ENCODE data around the gene OGT.

The OGT gene

GRCh38 chrX:71619193-71619592 lies 86.3 kb downstream of the OGT start:
- no peak for TF ChIP-seq CTCF (conservative IDR thresholded peaks at IDR 0.05; ENCODE audit: low read depth)
- POLR2A ChIA-PET (ENCODE audit: low non-redundant PET): no interaction called here
- H3K27ac ChIP-seq: no peak overlapping the region
- DNase-seq (ENCODE audit: low spot score): no peak
- CTCF ChIA-PET: no interaction called here

DNA sequence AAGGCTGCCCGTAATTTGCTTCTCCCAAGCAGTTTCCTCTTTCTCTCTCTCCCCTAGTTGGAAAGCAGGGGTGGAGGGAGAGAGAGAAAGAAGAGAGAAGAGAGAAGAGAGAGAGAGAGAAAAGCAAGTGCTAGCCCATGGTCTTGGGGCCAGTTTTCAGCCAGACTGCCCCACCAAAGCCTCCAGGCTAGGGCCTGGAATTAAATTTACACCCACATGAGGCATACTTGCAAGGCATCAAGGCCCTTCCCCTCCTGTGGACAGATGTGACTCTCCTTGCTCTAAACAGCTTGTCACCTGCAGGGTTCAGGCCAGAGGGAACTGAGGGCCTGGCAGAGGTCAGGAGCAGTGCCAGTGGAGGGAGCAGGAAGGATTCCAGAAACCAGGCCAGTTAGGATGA lies 87.1 kb downstream of the OGT start:
- no peak for TF ChIP-seq CTCF (conservative IDR thresholded peaks at IDR 0.05; ENCODE audit: low read depth)
- CTCF ChIA-PET: no interaction called here
- no peak overlapping the region for H3K27ac ChIP-seq
- no peak for DNase-seq (ENCODE audit: low spot score)
- POLR2A ChIA-PET (ENCODE audit: low non-redundant PET): no interaction called here

DNA sequence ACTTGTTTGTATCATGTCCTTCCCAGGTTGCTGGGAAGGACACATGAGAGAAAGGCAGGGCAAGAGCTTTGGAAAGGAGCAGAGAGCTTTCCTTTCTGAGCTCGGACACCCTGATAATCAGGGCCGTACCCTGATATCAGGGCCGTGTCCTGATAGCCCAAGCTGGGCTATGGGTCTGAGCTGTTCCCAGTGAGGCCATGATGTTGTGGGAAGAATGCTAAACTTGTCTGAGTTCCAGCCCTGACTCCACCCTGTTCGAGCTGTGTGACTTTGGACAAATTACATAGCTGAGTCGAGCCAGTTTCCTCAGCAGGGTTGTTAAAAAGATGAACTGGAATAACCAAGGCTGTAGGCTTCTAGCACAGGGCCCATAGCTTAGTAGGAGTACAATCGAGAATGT lies 88.7 kb downstream of the OGT start:
- H3K27ac ChIP-seq: no peak overlapping the region
- TF ChIP-seq CTCF (conservative IDR thresholded peaks at IDR 0.05; ENCODE audit: low read depth): no peak
- no peak for DNase-seq (ENCODE audit: low spot score)
- CTCF ChIA-PET: interaction anchor here (0.7 kb wide), 1 partner anchor 56 kb away, joined by 6 read pairs; no protein-coding TSS in a partner anchor
- POLR2A ChIA-PET (ENCODE audit: low non-redundant PET): no interaction called here

DNA sequence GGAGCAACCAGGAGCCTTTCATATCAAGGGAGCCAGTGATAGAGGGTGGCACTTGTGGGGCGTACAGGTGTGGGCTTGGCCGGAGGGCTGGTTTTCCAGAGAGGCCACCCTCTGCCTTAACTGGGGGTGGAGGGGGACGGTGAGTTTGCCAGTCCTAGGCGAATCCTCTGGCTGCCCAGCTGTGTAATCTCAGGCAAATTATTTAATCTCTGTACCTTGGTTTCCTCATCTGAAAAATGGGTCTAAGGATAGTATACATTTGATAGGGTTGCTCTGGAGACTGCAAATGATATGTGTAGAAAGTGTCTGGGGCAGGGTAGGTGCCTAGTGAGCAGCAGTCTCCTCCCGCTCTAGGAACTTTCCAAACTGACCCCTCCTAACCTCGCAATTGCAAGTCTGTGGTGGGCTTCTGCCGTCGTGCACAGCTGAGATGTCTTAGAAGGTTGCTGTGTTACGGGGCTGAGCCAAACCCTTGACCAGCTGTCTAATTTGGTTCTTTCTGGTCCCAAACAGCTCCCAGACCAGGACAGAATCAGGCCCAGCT lies 89.2 kb downstream of the OGT start:
- no peak for TF ChIP-seq CTCF (conservative IDR thresholded peaks at IDR 0.05; ENCODE audit: low read depth)
- POLR2A ChIA-PET (ENCODE audit: low non-redundant PET): no interaction called here
- CTCF ChIA-PET: interaction anchor here (0.6 to 1.4 kb wide), 2 partner anchors 24 to 652 kb away, joined by 5 to 6 read pairs; no protein-coding TSS in a partner anchor
- peak overlapping the region; percentile 48; the same call in 1 of the 2 replicates for H3K27ac ChIP-seq
- no peak for DNase-seq (ENCODE audit: low spot score)

GRCh38 chrX:71622576-71623450 lies 89.9 kb downstream of the OGT start:
- peak overlapping the region; percentile 48 for H3K27ac ChIP-seq
- TF ChIP-seq CTCF (conservative IDR thresholded peaks at IDR 0.05; ENCODE audit: low read depth): no peak
- ChIA-PET POLR2A (ENCODE audit: low non-redundant PET) (no interaction called here), CTCF (interaction anchor here (0.6 to 1.4 kb wide), 2 partner anchors 24 to 652 kb away, joined by 5 to 6 read pairs; no protein-coding TSS in a partner anchor)
- DNase-seq (ENCODE audit: low spot score): peak; percentile 42

DNA sequence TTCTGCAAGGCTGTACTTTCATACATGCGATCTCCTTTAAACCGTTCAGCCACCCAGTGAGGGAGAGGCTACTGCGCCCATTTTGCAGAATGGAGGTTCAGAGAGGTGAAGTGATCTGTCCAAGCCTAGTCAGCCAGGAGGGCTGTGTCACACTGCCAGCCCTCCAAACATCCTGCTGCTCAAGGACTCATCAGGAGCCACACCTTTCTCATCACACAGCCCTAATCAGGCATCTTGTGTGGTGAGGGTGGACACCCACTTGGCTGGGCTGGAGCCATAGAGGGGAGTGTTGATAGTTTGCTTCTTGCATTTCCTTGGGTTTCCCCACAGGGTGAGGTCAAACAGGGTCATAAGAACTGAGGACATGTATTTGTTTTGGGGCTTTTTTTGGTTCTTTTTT lies 90.8 kb downstream of the OGT start:
- TF ChIP-seq CTCF (conservative IDR thresholded peaks at IDR 0.05; ENCODE audit: low read depth): no peak
- CTCF ChIA-PET: no interaction called here
- DNase-seq (ENCODE audit: low spot score): no peak
- POLR2A ChIA-PET (ENCODE audit: low non-redundant PET): no interaction called here
- H3K27ac ChIP-seq: no peak overlapping the region

Measured in RWPE1 (cell line).